OCI-LY7 (cell line): Measurements from ENCODE around the gene NAALADL2.

Experiments used
- CTCF ChIP-seq: fragments of 200-600 bp; sonication (generic); conservative IDR thresholded peaks from 2 replicates; pipeline ENCODE4 v1.5.1; 2014; ENCODE audit warnings: mild to moderate bottlenecking, antibody characterized with exemption, low read length, moderate library complexity, mixed read lengths
- EZH2phosphoT487 ChIP-seq: fragments of 200-600 bp; sonication (generic); IDR thresholded peaks from 2 replicates; pipeline ENCODE4 v1.6.1; 2018; ENCODE audit warnings: low read depth, borderline replicate concordance, mild to moderate bottlenecking, mixed run types, antibody characterized with exemption, low read length, moderate library complexity, mixed read lengths

DNA sequence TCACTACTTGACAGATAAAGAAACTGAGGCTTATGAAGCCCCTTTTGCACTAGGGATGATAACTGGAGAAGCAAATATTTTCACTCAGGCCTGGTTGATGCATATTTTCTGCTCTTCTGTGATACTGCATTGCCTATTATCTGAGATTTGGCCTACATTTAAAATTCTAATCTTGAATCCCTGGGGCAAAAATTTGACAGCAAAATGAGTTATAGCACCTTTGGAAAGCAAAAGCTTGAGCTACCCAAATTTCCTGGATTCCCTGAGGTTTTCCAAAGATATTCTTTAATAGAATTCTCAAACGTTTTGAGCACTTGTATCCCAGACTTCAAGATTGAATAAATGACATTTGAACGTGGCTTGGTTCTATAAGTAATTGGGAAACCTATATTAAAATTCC, 86.1 kb downstream of the NAALADL2 start:
- TF ChIP-seq CTCF = no peak
- TF ChIP-seq EZH2phosphoT487 = no peak
